ENCODE measurements around the gene DNAJB7. TPM values are rescaled to one million over a fixed set of nuclear protein-coding genes. Genes with fewer than 3 reads are reported as not detected.

The DNAJB7 gene
- total RNA-seq, 4 donors from 2014 or later = not detected

GRCh38 chr22:40819599-40820140, 42.2 kb downstream of the DNAJB7 start:
- Histone ChIP-seq H3K27me3 (no peaks in the 10 kb centered on the region), H3K9me3 (no peaks in the 10 kb centered on the region), H3K27ac (peak overlapping the region; percentile 83 to 97 (median 90)), H3K4me3 (peak overlapping the region; percentile 82 to 100 (median 96)), H3K36me3 (peaks cover 0 to 21% of the 10 kb centered on the region in 2 donors), H3K4me1 (peaks cover 26 to 31% of the 10 kb centered on the region in 2 donors)
- TF ChIP-seq, protein P1, sequence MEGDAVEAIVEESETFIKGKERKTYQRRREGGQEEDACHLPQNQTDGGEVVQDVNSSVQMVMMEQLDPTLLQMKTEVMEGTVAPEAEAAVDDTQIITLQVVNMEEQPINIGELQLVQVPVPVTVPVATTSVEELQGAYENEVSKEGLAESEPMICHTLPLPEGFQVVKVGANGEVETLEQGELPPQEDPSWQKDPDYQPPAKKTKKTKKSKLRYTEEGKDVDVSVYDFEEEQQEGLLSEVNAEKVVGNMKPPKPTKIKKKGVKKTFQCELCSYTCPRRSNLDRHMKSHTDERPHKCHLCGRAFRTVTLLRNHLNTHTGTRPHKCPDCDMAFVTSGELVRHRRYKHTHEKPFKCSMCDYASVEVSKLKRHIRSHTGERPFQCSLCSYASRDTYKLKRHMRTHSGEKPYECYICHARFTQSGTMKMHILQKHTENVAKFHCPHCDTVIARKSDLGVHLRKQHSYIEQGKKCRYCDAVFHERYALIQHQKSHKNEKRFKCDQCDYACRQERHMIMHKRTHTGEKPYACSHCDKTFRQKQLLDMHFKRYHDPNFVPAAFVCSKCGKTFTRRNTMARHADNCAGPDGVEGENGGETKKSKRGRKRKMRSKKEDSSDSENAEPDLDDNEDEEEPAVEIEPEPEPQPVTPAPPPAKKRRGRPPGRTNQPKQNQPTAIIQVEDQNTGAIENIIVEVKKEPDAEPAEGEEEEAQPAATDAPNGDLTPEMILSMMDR (IDR thresholded peaks at IDR 0.05 in 4 of 5, conservative IDR thresholded peaks at IDR 0.05 in 1 of 5) = no peak
- TF ChIP-seq POLR2A (IDR thresholded peaks at IDR 0.05) = no peak
- ATAC-seq (peak; percentile 17 to 39), DNase-seq (no peak)
- intact Hi-C loops (cut with DNase I; ENCODE audit: low total_unique reads) = loop anchor here (1.0 to 5.0 kb wide), 3 partner anchors 38 to 182 kb away; partner anchors contain the start of genes MRTFA and XPNPEP3
- in situ Hi-C loops (cut with MboI; ENCODE audit: low sequenced_read_pairs in 4 of 4) = no loop called here

- Histone ChIP-seq H3K36me3 (peaks cover 0 to 14% of the 10 kb centered on the region in 2 donors), H3K4me1 (peaks cover 26 to 31% of the 10 kb centered on the region in 2 donors), H3K27ac (peak within 1 kb of the TSS; percentile 83 to 97 (median 90)), H3K9me3 (no peaks in the 10 kb centered on the region), H3K27me3 (no peaks in the 10 kb centered on the region), H3K4me3 (peak within 1 kb of the TSS; percentile 82 to 100 (median 96))
- in situ Hi-C loops (cut with MboI; ENCODE audit: low sequenced_read_pairs in 4 of 4) = no loop called here
- intact Hi-C loops (cut with DNase I; ENCODE audit: low total_unique reads) = loop anchor here (1.0 to 5.0 kb wide), 3 partner anchors 38 to 182 kb away; partner anchors contain the start of genes MRTFA and XPNPEP3
- peak; percentile 85 to 87 for ATAC-seq
- TF ChIP-seq, protein P1 (IDR thresholded peaks at IDR 0.05 in 4 of 5, conservative IDR thresholded peaks at IDR 0.05 in 1 of 5) = peak; percentile 39 to 57 (median 44)
- peak; percentile 63 for TF ChIP-seq POLR2A (IDR thresholded peaks at IDR 0.05)
- DNase-seq = peak; percentile 82 to 87
Measured at GRCh38 chr22:40818747-40819598, 42.9 kb downstream of the DNAJB7 start, which contains the start of gene SLC25A17. Gene SLC25A17, minus strand, starts transcription at chr22:40819346. Its CDS starts 98 bp downstream, at chr22:40819248.

DNA sequence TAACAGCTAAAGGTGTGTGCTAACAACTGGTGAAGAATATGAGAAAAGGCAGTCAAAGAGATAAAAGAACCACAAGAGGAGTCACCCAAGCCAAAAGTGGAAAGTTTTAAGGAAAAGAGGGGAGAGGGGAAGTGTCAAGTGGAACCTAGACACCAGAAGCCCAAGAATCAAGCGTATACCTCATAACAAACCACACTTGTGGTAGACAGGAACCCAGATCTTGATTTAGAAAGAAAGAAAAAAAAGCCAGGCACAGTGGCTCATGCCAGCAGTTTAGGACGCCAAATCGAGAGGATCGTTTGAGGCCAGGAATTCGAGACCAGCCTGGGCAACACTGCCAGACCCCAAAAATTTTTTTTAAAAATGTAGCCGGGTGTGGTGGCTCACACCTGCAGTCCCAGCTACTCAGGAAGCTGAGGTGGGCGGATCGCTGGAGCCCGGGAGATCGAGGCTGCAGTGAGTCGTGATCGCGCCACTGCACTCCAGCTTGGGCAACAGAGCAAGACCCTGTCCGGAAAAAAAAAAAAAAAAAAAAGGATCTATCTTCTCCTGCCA, 43.6 kb downstream of the DNAJB7 start:
- H3K9me3 ChIP-seq = no peaks in the 10 kb centered on the region
- DNase-seq (no peak), ATAC-seq (no peak)
- peak overlapping the region; percentile 82 to 100 (median 96) for H3K4me3 ChIP-seq
- H3K4me1 ChIP-seq = peaks cover 26 to 31% of the 10 kb centered on the region in 2 donors
- no peaks in the 10 kb centered on the region for H3K27me3 ChIP-seq
- peaks cover 0 to 7% of the 10 kb centered on the region in 2 donors for H3K36me3 ChIP-seq
- in situ Hi-C loops (cut with MboI; ENCODE audit: low sequenced_read_pairs in 4 of 4) (no loop called here), intact Hi-C loops (cut with DNase I; ENCODE audit: low total_unique reads) (loop anchor here (5.0 kb wide), 2 partner anchors 166 to 181 kb away; partner anchors contain the start of gene MRTFA)
- H3K27ac ChIP-seq = peak overlapping the region; percentile 83 to 97 (median 90)
- TF ChIP-seq, protein P1 (IDR thresholded peaks at IDR 0.05 in 4 of 5, conservative IDR thresholded peaks at IDR 0.05 in 1 of 5) = no peak
- TF ChIP-seq POLR2A (IDR thresholded peaks at IDR 0.05) = no peak

- intact Hi-C loops (cut with DNase I; ENCODE audit: low total_unique reads) (loop anchor here (5.0 kb wide), 2 partner anchors 165 to 180 kb away; partner anchors contain the start of gene MRTFA), in situ Hi-C loops (cut with MboI; ENCODE audit: low sequenced_read_pairs in 4 of 4) (no loop called here)
- Histone ChIP-seq H3K27ac (no peak overlapping the region), H3K9me3 (no peaks in the 10 kb centered on the region), H3K4me1 (peaks cover 26 to 31% of the 10 kb centered on the region in 2 donors), H3K36me3 (peaks cover 0 to 1% of the 10 kb centered on the region in 2 donors), H3K4me3 (peak overlapping the region in 3 of 4 donors; percentile 94 to 100 (median 98)), H3K27me3 (no peaks in the 10 kb centered on the region)
- ATAC-seq = no peak
- DNase-seq = no peak
- TF ChIP-seq, protein P1 (IDR thresholded peaks at IDR 0.05 in 4 of 5, conservative IDR thresholded peaks at IDR 0.05 in 1 of 5) = no peak
- TF ChIP-seq POLR2A (IDR thresholded peaks at IDR 0.05) = no peak
Measured at GRCh38 chr22:40817737-40818136, 44.2 kb downstream of the DNAJB7 start.
